OCI-LY7 (cell line): ENCODE measurements around the gene RAC2. TPM values are rescaled to one million over a fixed set of nuclear protein-coding genes. Genes with fewer than 3 reads are reported as not detected.

Experiments used
- BruUV-seq: library from RNA; stranded (reverse); fragments of 400-500 nt; replicated peaks from 2 replicates; lab custom pipeline; 2021; lab: Mats Ljungman, UMichigan
- CTCF ChIA-PET: fragments of 300-600 bp; sonication (Branson Sonifier 250); formaldehyde crosslinking; loops from one replicate; lab custom pipeline; 2022; ENCODE audit warnings: antibody characterized with exemption; ENCODE audit not compliant: unreplicated experiment; lab: Charles Lee
- POLR2A ChIA-PET: fragments of 300-600 bp; sonication (Branson Sonifier 250); formaldehyde crosslinking; loops from one replicate; lab custom pipeline; 2022; ENCODE audit warnings: antibody characterized with exemption; lab: Charles Lee
- DNase-seq: peaks from one replicate; pipeline ENCODE4 v3.0.0-alpha.2; 2015; ENCODE audit warnings: low spot score
- H2AFZ ChIP-seq: fragments of 200-600 bp; sonication (generic), shearing (Covaris generic); 2 replicates; pipeline ENCODE4 v1.6.1; 2014; ENCODE audit warnings: mild to moderate bottlenecking, antibody characterized with exemption, low read length, moderate library complexity
- H3K27ac ChIP-seq: fragments of 200-600 bp; sonication (generic); 2 replicates; pipeline ENCODE4 v1.5.1; 2014; ENCODE audit warnings: mixed run types, low read depth, mild to moderate bottlenecking, moderate library complexity, low read length, inconsistent platforms; ENCODE audit not compliant: poor library complexity, severe bottlenecking
- H3K36me3 ChIP-seq: fragments of 200-600 bp; sonication (generic); 2 replicates; pipeline ENCODE4 v1.6.1; 2014; ENCODE audit warnings: mild to moderate bottlenecking, antibody characterized with exemption, low read length, moderate library complexity, mixed read lengths; ENCODE audit not compliant: insufficient read depth
- H3K4me1 ChIP-seq: fragments of 200-600 bp; sonication (generic); 2 replicates; pipeline ENCODE4 v1.5.1; 2014; ENCODE audit warnings: mild to moderate bottlenecking, low read length; ENCODE audit not compliant: insufficient read depth, poor library complexity, severe bottlenecking
- H3K4me2 ChIP-seq: fragments of 200-600 bp; sonication (generic); 2 replicates; pipeline ENCODE4 v1.6.1; 2014; ENCODE audit warnings: mild to moderate bottlenecking, low read length
- H3K4me3 ChIP-seq: fragments of 200-600 bp; sonication (generic); 2 replicates; pipeline ENCODE4 v1.5.1; 2014; ENCODE audit warnings: mild to moderate bottlenecking, low read depth, low read length; ENCODE audit not compliant: poor library complexity, severe bottlenecking
- H3K79me2 ChIP-seq: fragments of 200-600 bp; sonication (generic); 2 replicates; pipeline ENCODE4 v1.6.1; 2016; ENCODE audit warnings: low read depth, mild to moderate bottlenecking, low read length, moderate library complexity, mixed read lengths; ENCODE audit not compliant: insufficient read depth
- H3K9me2 ChIP-seq: fragments of 200-600 bp; sonication (generic); 2 replicates; pipeline ENCODE4 v1.6.1; 2016; ENCODE audit warnings: mild to moderate bottlenecking, low read length, mixed read lengths; ENCODE audit not compliant: insufficient read depth
- H3K9me3 ChIP-seq: fragments of 200-600 bp; sonication (generic); 2 replicates; pipeline ENCODE4 v1.6.1; 2014; ENCODE audit warnings: mild to moderate bottlenecking, mixed run types, low read length, mixed read lengths
- H4K20me1 ChIP-seq: fragments of 200-600 bp; sonication (generic); 2 replicates; pipeline ENCODE4 v1.6.1; 2014; ENCODE audit warnings: mild to moderate bottlenecking, antibody characterized with exemption, low read length, moderate library complexity, mixed read lengths; ENCODE audit not compliant: insufficient read depth
- CTCF ChIP-seq: fragments of 200-600 bp; sonication (generic); conservative IDR thresholded peaks from 2 replicates; pipeline ENCODE4 v1.5.1; 2014; ENCODE audit warnings: mild to moderate bottlenecking, antibody characterized with exemption, low read length, moderate library complexity, mixed read lengths
- EZH2phosphoT487 ChIP-seq: fragments of 200-600 bp; sonication (generic); IDR thresholded peaks from 2 replicates; pipeline ENCODE4 v1.6.1; 2018; ENCODE audit warnings: low read depth, borderline replicate concordance, mild to moderate bottlenecking, mixed run types, antibody characterized with exemption, low read length, moderate library complexity, mixed read lengths
- intact Hi-C: fragments of 100-400 bp; cut with micrococcal nuclease; formaldehyde crosslinking; loops from one replicate; pipeline ENCODE4 v1.10.0; 2022; ENCODE audit not compliant: unreplicated experiment
- total RNA-seq, 2 experiments: library from RNA; depleted of rRNA in 1 of 2; stranded (reverse); fragments of >200 nt in 1 of 2; shearing (Covaris generic) in 1 of 2; gene quantifications; 2 replicates each; pipeline ENCODE4 v1.2.3, GENCODE V29; 2014 to 2022

RAC2 gene
- total RNA-seq, 2 experiments from 2014 or later: 142 to 321 TPM

- Histone ChIP-seq H3K9me2 (no peaks in the 10 kb centered on the region), H3K4me2 (no peak overlapping the region), H3K79me2 (no peaks in the 10 kb centered on the region), H3K4me1 (peaks cover 6% of the 10 kb centered on the region), H4K20me1 (no peaks in the 10 kb centered on the region), H2AFZ (no peak overlapping the region), H3K27ac (no peak overlapping the region), H3K9me3 (no peaks in the 10 kb centered on the region), H3K36me3 (no peaks in the 10 kb centered on the region), H3K4me3 (no peak overlapping the region)
- no TSS peak for BruUV-seq
- DNase-seq: no peak
- intact Hi-C loops: no loop called here
- TF ChIP-seq EZH2phosphoT487: no peak
- TF ChIP-seq CTCF: no peak
- POLR2A ChIA-PET: no interaction called here
- CTCF ChIA-PET: no interaction called here
These were observed 60.4 kb downstream of the RAC2 start for GRCh38 chr22:37183432-37184379.

- Histone ChIP-seq H3K79me2 (no peaks in the 10 kb centered on the region), H3K9me3 (no peaks in the 10 kb centered on the region), H4K20me1 (no peaks in the 10 kb centered on the region), H3K4me1 (peaks cover 6% of the 10 kb centered on the region), H3K27ac (no peak overlapping the region), H3K36me3 (no peaks in the 10 kb centered on the region), H2AFZ (no peak overlapping the region), H3K4me3 (no peak overlapping the region), H3K4me2 (no peak overlapping the region), H3K9me2 (no peaks in the 10 kb centered on the region)
- CTCF ChIA-PET: no interaction called here
- TF ChIP-seq CTCF (no peak), EZH2phosphoT487 (no peak)
- intact Hi-C loops: no loop called here
- BruUV-seq: no TSS peak
- DNase-seq: no peak
- POLR2A ChIA-PET: no interaction called here
These were observed 61.2 kb downstream of the RAC2 start for GRCh38 chr22:37182949-37183245.
